IPS-20b (cell line): Measurements from ENCODE around the gene ALDH2.

Experiments
- H3K27ac ChIP-seq: one replicate; pipeline ENCODE4 v1.5.1; 2013; ENCODE audit warnings: low read length
- H3K27me3 ChIP-seq: 2 replicates; pipeline ENCODE4 v1.6.1; 2013; ENCODE audit warnings: mild to moderate bottlenecking, low read length, inconsistent platforms; ENCODE audit not compliant: insufficient read depth
- H3K36me3 ChIP-seq: 2 replicates; pipeline ENCODE4 v1.6.1; 2013; ENCODE audit warnings: low read depth, mild to moderate bottlenecking, inconsistent platforms, low read length, moderate library complexity; ENCODE audit not compliant: insufficient read depth
- H3K4me1 ChIP-seq: 2 replicates; pipeline ENCODE4 v1.6.1; 2013; ENCODE audit warnings: mild to moderate bottlenecking, control low read depth, inconsistent platforms, low read length, moderate library complexity; ENCODE audit not compliant: insufficient read depth
- H3K4me3 ChIP-seq: 2 replicates; pipeline ENCODE4 v1.5.1; 2013; ENCODE audit warnings: mild to moderate bottlenecking, low read length, inconsistent platforms
- H3K9ac ChIP-seq: 2 replicates; pipeline ENCODE4 v1.6.1; 2013; ENCODE audit warnings: low read depth, mild to moderate bottlenecking, inconsistent platforms, low read length, moderate library complexity
- H3K9me3 ChIP-seq: 2 replicates; pipeline ENCODE4 v1.6.1; 2013; ENCODE audit warnings: mild to moderate bottlenecking, low read depth, low read length, inconsistent platforms; ENCODE audit not compliant: insufficient read depth

Gene ALDH2

DNA sequence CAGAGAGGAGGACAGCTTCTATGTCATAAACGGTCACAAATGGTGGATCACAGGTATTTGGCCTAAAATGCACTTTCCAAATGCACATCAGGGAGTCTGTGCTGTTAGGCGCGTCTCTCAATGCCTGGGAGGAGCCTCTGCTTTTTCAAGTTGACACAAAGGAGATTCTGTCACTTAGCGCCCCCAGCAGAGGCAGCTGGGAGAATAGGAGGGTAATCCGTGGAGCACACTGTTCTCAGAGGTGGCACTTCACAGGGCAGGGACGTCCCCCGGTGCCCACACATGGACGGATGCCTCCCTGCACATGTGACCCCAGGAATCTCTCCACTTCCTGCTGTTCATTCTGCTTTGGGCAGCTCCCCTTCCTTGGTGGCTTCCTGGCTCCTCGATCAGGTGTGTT is 19.4 kb upstream of the ALDH2 start:
- H3K4me3 ChIP-seq, result no peak overlapping the region
- H3K9ac ChIP-seq, result no peak overlapping the region
- no peak overlapping the region for H3K27ac ChIP-seq
- H3K27me3 ChIP-seq, result no peaks in the 10 kb centered on the region
- H3K9me3 ChIP-seq, result no peaks in the 10 kb centered on the region
- no peaks in the 10 kb centered on the region for H3K4me1 ChIP-seq
- H3K36me3 ChIP-seq, result peaks cover 27% of the 10 kb centered on the region

GRCh38 chr12:111748151-111748672 is 18.5 kb upstream of the ALDH2 start:
- H3K27me3 ChIP-seq, result no peaks in the 10 kb centered on the region
- no peak overlapping the region for H3K27ac ChIP-seq
- H3K9me3 ChIP-seq, result no peaks in the 10 kb centered on the region
- H3K4me1 ChIP-seq, result no peaks in the 10 kb centered on the region
- H3K36me3 ChIP-seq, result peaks cover 27% of the 10 kb centered on the region
- H3K9ac ChIP-seq, result no peak overlapping the region
- no peak overlapping the region for H3K4me3 ChIP-seq

- Histone ChIP-seq H3K9me3 (no peaks in the 10 kb centered on the region), H3K27me3 (no peaks in the 10 kb centered on the region), H3K4me1 (no peaks in the 10 kb centered on the region), H3K4me3 (no peak overlapping the region), H3K36me3 (peaks cover 27% of the 10 kb centered on the region), H3K9ac (no peak overlapping the region), H3K27ac (no peak overlapping the region)
Measured at GRCh38 chr12:111748867-111749266, 17.9 kb upstream of the ALDH2 start.

- peaks cover 27% of the 10 kb centered on the region for H3K36me3 ChIP-seq
- no peak overlapping the region for H3K4me3 ChIP-seq
- H3K4me1 ChIP-seq, result no peaks in the 10 kb centered on the region
- no peak overlapping the region for H3K9ac ChIP-seq
- H3K27ac ChIP-seq, result no peak overlapping the region
- H3K27me3 ChIP-seq, result no peaks in the 10 kb centered on the region
- H3K9me3 ChIP-seq, result no peaks in the 10 kb centered on the region
Measured at GRCh38 chr12:111749391-111749790, 17.3 kb upstream of the ALDH2 start.

- Histone ChIP-seq H3K36me3 (peaks cover 9% of the 10 kb centered on the region; the same call in 1 of the 2 replicates), H3K4me3 (no peak overlapping the region), H3K9ac (no peak overlapping the region), H3K4me1 (peaks cover 6% of the 10 kb centered on the region), H3K9me3 (no peaks in the 10 kb centered on the region), H3K27me3 (no peaks in the 10 kb centered on the region), H3K27ac (no peak overlapping the region)
Measured at GRCh38 chr12:111753144-111753881, 13.4 kb upstream of the ALDH2 start.

DNA sequence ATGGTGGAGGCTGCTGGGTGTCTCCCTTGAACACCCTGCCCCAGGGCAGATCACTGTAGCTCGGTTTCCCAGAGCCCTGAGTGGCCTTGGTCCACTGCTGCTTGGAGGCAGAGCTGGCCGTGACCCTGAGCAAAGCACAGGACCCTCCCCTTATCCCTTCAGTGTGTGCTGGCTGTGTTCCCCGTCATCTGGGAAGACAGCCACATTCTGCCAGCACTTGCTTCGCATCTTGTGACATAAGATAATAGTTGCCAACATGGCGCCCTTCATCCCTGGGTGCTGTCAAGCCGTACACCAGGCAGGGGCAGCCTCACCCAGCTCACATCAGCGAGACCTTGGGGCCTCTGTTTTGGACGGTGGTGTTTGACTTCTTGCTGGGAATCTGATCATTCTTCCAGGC is 12.1 kb upstream of the ALDH2 start:
- Histone ChIP-seq H3K9ac (no peak overlapping the region), H3K4me1 (peaks cover 6% of the 10 kb centered on the region), H3K27ac (no peak overlapping the region), H3K27me3 (no peaks in the 10 kb centered on the region), H3K9me3 (no peaks in the 10 kb centered on the region), H3K4me3 (no peak overlapping the region), H3K36me3 (no peaks in the 10 kb centered on the region)

GRCh38 chr12:111756196-111756595 is 10.5 kb upstream of the ALDH2 start:
- Histone ChIP-seq H3K27ac (no peak overlapping the region), H3K9ac (no peak overlapping the region), H3K4me3 (no peak overlapping the region), H3K27me3 (no peaks in the 10 kb centered on the region), H3K36me3 (no peaks in the 10 kb centered on the region), H3K4me1 (peaks cover 6% of the 10 kb centered on the region), H3K9me3 (no peaks in the 10 kb centered on the region)

DNA sequence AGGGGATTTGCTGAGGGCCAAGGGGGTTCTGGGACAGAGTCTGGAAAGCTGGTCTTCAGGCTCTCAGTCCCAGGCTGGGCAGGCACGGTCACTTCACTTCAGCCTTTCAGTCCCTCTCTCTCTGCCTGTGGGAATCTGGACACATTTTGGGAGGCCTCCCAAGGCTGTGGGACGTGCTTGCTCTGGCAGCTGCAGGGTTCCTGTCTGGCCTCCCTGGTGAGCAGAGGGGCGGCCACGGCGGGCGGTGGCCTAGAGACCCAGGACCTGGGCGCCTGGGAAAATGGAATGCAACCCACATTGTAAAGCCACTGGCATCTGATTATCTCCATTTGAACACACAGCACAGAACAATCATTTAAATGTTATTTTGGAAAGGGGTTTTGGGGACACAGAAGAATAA is 10.1 kb upstream of the ALDH2 start:
- no peak overlapping the region for H3K9ac ChIP-seq
- no peaks in the 10 kb centered on the region for H3K36me3 ChIP-seq
- H3K9me3 ChIP-seq, result no peaks in the 10 kb centered on the region
- no peak overlapping the region for H3K27ac ChIP-seq
- no peak overlapping the region for H3K4me3 ChIP-seq
- peaks cover 7% of the 10 kb centered on the region for H3K4me1 ChIP-seq
- H3K27me3 ChIP-seq, result no peaks in the 10 kb centered on the region

- H3K27me3 ChIP-seq, result no peaks in the 10 kb centered on the region
- no peak overlapping the region for H3K27ac ChIP-seq
- H3K9ac ChIP-seq, result 0 out of 2 replicates have a peak overlapping the region, but pooled peaks have one; percentile 15
- peaks cover 12% of the 10 kb centered on the region for H3K4me1 ChIP-seq
- no peaks in the 10 kb centered on the region for H3K9me3 ChIP-seq
- H3K4me3 ChIP-seq, result no peak overlapping the region
- no peaks in the 10 kb centered on the region for H3K36me3 ChIP-seq
Measured at GRCh38 chr12:111757361-111758119, 9.2 kb upstream of the ALDH2 start.

GRCh38 chr12:111758120-111758561 is 8.6 kb upstream of the ALDH2 start:
- Histone ChIP-seq H3K4me1 (peaks cover 12% of the 10 kb centered on the region), H3K9ac (0 out of 2 replicates have a peak overlapping the region, but pooled peaks have one; percentile 15), H3K36me3 (no peaks in the 10 kb centered on the region), H3K4me3 (no peak overlapping the region), H3K27me3 (no peaks in the 10 kb centered on the region), H3K9me3 (no peaks in the 10 kb centered on the region), H3K27ac (no peak overlapping the region)

DNA sequence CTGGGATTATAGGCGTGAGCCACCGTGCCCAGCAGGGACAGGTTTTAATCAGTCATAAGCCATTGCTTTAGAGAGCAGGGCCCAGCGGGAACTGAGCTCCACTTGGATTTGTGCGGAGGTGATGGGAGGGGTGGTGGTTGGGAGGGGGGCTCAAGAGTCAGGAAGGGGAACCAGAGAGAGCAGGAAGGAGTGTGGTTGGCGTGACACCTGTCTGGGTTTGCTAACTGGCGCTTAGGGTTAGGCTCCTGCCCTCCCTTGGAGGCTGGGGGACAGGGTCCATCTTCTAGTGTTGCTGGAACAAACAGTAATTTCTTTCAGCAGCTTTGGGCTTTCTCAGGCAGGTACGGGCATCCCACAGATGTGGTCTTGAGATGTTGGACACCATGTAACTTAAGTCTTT is 7.5 kb upstream of the ALDH2 start:
- H3K27ac ChIP-seq, result no peak overlapping the region

DNA sequence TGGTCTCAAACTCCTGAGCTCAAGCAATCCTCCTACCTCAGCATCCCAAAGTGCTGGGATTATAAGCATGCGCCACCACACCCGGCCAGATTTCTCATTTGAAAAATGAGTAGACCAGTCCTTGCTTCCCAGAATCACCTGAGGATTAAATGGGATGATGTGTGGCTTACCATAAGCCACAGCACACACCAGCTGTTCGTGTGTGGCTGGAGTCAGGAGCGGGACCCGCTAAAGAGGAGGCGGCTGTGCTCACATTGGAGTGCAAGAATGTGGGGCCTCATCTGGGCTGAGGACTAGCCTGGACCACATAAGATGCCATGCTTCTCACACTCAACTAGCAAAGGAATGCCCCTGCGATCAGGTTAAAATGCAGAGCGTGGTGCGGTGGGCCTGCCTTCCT is 6.7 kb upstream of the ALDH2 start:
- no peak overlapping the region for H3K4me3 ChIP-seq

More for the DNA sequence above, 7.5 kb upstream of the ALDH2 start:
- no peak overlapping the region for H3K9ac ChIP-seq
- no peak overlapping the region for H3K4me3 ChIP-seq
- no peaks in the 10 kb centered on the region for H3K9me3 ChIP-seq
- no peaks in the 10 kb centered on the region for H3K36me3 ChIP-seq
- peaks cover 12% of the 10 kb centered on the region for H3K4me1 ChIP-seq
- no peaks in the 10 kb centered on the region for H3K27me3 ChIP-seq

More for the DNA sequence above, 6.7 kb upstream of the ALDH2 start:
- Histone ChIP-seq H3K4me1 (peaks cover 12% of the 10 kb centered on the region), H3K27me3 (no peaks in the 10 kb centered on the region), H3K27ac (no peak overlapping the region), H3K9ac (no peak overlapping the region), H3K9me3 (no peaks in the 10 kb centered on the region), H3K36me3 (no peaks in the 10 kb centered on the region)
